HepG2 (cell line): ENCODE results near the gene VSX1. TPM values are rescaled to one million over a fixed set of nuclear protein-coding genes. Genes with fewer than 3 reads are reported as not detected.

Experiments
- NCOA2 ChIP-seq: sonication (generic); formaldehyde crosslinking; IDR thresholded peaks from 2 replicates; pipeline ENCODE4 v1.8.0; 2022; ENCODE audit warnings: inconsistent platforms
- SIX4 ChIP-seq: sonication (generic); formaldehyde crosslinking; IDR thresholded peaks from 2 replicates; pipeline ENCODE4 v1.4.0; 2020; ENCODE audit warnings: missing genetic modification reagents
- TOE1 ChIP-seq: sonication (generic); formaldehyde crosslinking; IDR thresholded peaks from 2 replicates; pipeline ENCODE4 v1.4.0; 2020; ENCODE audit warnings: mild to moderate bottlenecking, missing genetic modification reagents
- ZNF205 ChIP-seq: IDR thresholded peaks from 2 replicates; pipeline ENCODE4 v1.6.1; 2018; ENCODE audit warnings: missing biosample characterization, missing genetic modification reagents
- ZNF232 ChIP-seq: sonication (generic); formaldehyde crosslinking; IDR thresholded peaks from 2 replicates; pipeline ENCODE4 v1.4.0; 2020; ENCODE audit warnings: missing genetic modification reagents, borderline replicate concordance
- ZNF441 ChIP-seq: sonication (generic); formaldehyde crosslinking; IDR thresholded peaks from 2 replicates; pipeline ENCODE4 v1.7.0; 2021; ENCODE audit warnings: missing genetic modification reagents, borderline replicate concordance
- ZNF660 ChIP-seq: sonication (generic); formaldehyde crosslinking; IDR thresholded peaks from 2 replicates; pipeline ENCODE4 v1.5.1; 2020; ENCODE audit warnings: mild to moderate bottlenecking, low read depth, missing genetic modification reagents, borderline replicate concordance
- ZNF883 ChIP-seq: sonication (generic); formaldehyde crosslinking; IDR thresholded peaks from 2 replicates; pipeline ENCODE4 v1.5.1; 2020; ENCODE audit warnings: mild to moderate bottlenecking, missing genetic modification reagents; ENCODE audit errors: not compliant biosample characterization
- polyA plus RNA-seq, 8 experiments: library from polyadenylated mRNA; depleted of rRNA in 3 of 8; stranded (reverse) in 7 of 8; unstranded in 1 of 8; fragments of >200 nt; fragmentation: Illumina TruSeq in 4 of 8; extraction: Trizol in 4 of 8; gene quantifications; 2 replicates each; pipeline versions ENCODE4 v1.2.1 to v1.2.3, GENCODE V29; 2011 to 2016; ENCODE audit warnings: low read depth in 4 of 8, missing spikeins in 1 of 8, mixed read lengths in 1 of 8; ENCODE audit not compliant: insufficient read depth in 1 of 8
- total RNA-seq, 5 experiments: library from RNA; depleted of rRNA; stranded (reverse); fragments of >200 nt; fragmentation: Illumina TruSeq; extraction: Trizol; gene quantifications; 2 replicates each; pipeline ENCODE4 v1.2.3, GENCODE V29; 2016; ENCODE audit warnings: low read depth in 1 of 5
- TF ChIP-seq, protein P1 (sequence below): sonication (generic); formaldehyde crosslinking; IDR thresholded peaks from 2 replicates; pipeline ENCODE4 v1.4.0; 2020; ENCODE audit warnings: missing genetic modification reagents, borderline replicate concordance
- TF ChIP-seq, protein P2 (sequence below): sonication (generic); formaldehyde crosslinking; IDR thresholded peaks from 2 replicates; pipeline ENCODE4 v1.9.0; 2021; ENCODE audit warnings: missing genetic modification reagents, borderline replicate concordance
- TF ChIP-seq, protein P3 (sequence below), 2 experiments: fragments of 450-650 bp in 1 of 2; sonication (generic) in 1 of 2; formaldehyde crosslinking; IDR thresholded peaks; 2 replicates each; pipeline versions ENCODE4 v1.5.0 to v1.8.0; 2020 to 2022; ENCODE audit warnings: mild to moderate bottlenecking in 1 of 2, missing genetic modification reagents in 1 of 2
- TF ChIP-seq, protein P4 (sequence below): IDR thresholded peaks from 2 replicates; pipeline ENCODE4 v1.6.1; 2016; ENCODE audit warnings: low read depth, missing genetic modification reagents, missing compliant biosample characterization
- TF ChIP-seq, protein P5 (sequence below): IDR thresholded peaks from 2 replicates; pipeline ENCODE4 v1.6.1; 2016; ENCODE audit warnings: mild to moderate bottlenecking, missing biosample characterization, missing genetic modification reagents
- TF ChIP-seq, protein P6 (sequence below): sonication (generic); formaldehyde crosslinking; conservative IDR thresholded peaks from 2 replicates; pipeline ENCODE4 v1.4.0; 2020; ENCODE audit warnings: missing genetic modification reagents

VSX1 gene
- total and polyA plus RNA-seq, 2 of the 13 experiments (the other 11 are each of a cell fraction or from before 2014, with no cell fraction given) = 0.04 TPM; not detected in 1

DNA sequence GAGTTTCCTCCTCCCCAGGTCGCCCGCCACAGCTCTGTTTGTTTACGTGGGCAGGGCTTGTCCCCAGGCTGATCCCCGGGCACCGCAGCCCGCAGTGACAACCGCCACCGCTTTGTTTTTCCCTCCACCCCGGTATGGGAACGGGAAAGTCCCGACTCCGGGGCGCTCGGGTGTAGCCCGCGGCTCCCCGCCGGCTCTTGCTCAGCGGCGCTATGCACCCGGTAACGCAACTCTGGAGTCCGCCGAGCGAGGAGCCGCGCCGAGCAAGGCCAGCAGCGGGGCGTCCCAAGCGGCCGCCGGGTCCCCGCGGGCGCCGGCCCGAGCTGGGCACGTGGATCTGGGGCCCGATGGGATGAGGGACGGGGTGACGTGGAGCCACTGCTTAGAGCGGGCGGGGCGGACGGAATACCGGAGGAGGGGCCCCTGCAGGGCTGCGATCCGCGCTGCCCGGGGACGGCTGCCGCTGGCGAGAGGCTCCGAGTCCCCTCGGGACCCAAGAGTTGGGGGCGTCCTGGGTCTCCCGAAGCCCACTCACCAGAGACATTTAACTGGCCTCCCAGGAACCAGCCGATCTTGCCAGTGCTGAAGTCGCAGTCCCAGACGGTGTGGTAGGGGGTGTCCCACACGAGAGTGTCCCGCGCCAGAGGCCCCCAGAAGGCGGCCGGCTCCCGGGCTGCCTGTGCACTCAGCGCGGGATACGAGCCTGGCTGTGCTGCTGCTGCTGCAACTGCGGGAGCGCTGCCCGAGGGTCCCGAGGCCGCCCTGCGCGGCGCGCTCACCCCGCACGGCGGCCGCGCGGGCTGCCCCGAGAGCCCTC, 24.5 kb downstream of the VSX1 start (continued):
- TF ChIP-seq, protein P1, sequence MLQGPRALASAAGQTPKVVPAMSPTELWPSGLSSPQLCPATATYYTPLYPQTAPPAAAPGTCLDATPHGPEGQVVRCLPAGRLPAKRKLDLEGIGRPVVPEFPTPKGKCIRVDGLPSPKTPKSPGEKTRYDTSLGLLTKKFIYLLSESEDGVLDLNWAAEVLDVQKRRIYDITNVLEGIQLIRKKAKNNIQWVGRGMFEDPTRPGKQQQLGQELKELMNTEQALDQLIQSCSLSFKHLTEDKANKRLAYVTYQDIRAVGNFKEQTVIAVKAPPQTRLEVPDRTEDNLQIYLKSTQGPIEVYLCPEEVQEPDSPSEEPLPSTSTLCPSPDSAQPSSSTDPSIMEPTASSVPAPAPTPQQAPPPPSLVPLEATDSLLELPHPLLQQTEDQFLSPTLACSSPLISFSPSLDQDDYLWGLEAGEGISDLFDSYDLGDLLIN (CRISPR knock-in tag) = peak; percentile 35; the same call in 1 of the 2 replicates
- TF ChIP-seq, protein P2, sequence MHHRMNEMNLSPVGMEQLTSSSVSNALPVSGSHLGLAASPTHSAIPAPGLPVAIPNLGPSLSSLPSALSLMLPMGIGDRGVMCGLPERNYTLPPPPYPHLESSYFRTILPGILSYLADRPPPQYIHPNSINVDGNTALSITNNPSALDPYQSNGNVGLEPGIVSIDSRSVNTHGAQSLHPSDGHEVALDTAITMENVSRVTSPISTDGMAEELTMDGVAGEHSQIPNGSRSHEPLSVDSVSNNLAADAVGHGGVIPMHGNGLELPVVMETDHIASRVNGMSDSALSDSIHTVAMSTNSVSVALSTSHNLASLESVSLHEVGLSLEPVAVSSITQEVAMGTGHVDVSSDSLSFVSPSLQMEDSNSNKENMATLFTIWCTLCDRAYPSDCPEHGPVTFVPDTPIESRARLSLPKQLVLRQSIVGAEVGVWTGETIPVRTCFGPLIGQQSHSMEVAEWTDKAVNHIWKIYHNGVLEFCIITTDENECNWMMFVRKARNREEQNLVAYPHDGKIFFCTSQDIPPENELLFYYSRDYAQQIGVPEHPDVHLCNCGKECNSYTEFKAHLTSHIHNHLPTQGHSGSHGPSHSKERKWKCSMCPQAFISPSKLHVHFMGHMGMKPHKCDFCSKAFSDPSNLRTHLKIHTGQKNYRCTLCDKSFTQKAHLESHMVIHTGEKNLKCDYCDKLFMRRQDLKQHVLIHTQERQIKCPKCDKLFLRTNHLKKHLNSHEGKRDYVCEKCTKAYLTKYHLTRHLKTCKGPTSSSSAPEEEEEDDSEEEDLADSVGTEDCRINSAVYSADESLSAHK (CRISPR knock-in tag) = 0 out of 2 replicates have a peak, but pooled peaks have one; percentile 48
- TF ChIP-seq ZNF205 (CRISPR knock-in tag) (0 out of 2 replicates have a peak, but pooled peaks have one; percentile 47), TOE1 (CRISPR knock-in tag) (0 out of 2 replicates have a peak, but pooled peaks have one; percentile 32), SIX4 (no peak), NCOA2 (CRISPR knock-in tag) (0 out of 2 replicates have a peak, but pooled peaks have one; percentile 30), ZNF232 (CRISPR knock-in tag) (peak; percentile 80; the same call in 1 of the 2 replicates), ZNF883 (peak; percentile 19), ZNF441 (no peak), ZNF660 (CRISPR knock-in tag) (no peak)
- TF ChIP-seq, protein P3, sequence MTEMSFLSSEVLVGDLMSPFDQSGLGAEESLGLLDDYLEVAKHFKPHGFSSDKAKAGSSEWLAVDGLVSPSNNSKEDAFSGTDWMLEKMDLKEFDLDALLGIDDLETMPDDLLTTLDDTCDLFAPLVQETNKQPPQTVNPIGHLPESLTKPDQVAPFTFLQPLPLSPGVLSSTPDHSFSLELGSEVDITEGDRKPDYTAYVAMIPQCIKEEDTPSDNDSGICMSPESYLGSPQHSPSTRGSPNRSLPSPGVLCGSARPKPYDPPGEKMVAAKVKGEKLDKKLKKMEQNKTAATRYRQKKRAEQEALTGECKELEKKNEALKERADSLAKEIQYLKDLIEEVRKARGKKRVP (CRISPR knock-in tag; IDR thresholded peaks at IDR 0.05) = peak in 1 of 2 experiments; percentile 44; a peak in 1 of 4 replicates
- TF ChIP-seq, protein P4, sequence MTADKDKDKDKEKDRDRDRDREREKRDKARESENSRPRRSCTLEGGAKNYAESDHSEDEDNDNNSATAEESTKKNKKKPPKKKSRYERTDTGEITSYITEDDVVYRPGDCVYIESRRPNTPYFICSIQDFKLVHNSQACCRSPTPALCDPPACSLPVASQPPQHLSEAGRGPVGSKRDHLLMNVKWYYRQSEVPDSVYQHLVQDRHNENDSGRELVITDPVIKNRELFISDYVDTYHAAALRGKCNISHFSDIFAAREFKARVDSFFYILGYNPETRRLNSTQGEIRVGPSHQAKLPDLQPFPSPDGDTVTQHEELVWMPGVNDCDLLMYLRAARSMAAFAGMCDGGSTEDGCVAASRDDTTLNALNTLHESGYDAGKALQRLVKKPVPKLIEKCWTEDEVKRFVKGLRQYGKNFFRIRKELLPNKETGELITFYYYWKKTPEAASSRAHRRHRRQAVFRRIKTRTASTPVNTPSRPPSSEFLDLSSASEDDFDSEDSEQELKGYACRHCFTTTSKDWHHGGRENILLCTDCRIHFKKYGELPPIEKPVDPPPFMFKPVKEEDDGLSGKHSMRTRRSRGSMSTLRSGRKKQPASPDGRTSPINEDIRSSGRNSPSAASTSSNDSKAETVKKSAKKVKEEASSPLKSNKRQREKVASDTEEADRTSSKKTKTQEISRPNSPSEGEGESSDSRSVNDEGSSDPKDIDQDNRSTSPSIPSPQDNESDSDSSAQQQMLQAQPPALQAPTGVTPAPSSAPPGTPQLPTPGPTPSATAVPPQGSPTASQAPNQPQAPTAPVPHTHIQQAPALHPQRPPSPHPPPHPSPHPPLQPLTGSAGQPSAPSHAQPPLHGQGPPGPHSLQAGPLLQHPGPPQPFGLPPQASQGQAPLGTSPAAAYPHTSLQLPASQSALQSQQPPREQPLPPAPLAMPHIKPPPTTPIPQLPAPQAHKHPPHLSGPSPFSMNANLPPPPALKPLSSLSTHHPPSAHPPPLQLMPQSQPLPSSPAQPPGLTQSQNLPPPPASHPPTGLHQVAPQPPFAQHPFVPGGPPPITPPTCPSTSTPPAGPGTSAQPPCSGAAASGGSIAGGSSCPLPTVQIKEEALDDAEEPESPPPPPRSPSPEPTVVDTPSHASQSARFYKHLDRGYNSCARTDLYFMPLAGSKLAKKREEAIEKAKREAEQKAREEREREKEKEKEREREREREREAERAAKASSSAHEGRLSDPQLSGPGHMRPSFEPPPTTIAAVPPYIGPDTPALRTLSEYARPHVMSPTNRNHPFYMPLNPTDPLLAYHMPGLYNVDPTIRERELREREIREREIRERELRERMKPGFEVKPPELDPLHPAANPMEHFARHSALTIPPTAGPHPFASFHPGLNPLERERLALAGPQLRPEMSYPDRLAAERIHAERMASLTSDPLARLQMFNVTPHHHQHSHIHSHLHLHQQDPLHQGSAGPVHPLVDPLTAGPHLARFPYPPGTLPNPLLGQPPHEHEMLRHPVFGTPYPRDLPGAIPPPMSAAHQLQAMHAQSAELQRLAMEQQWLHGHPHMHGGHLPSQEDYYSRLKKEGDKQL (CRISPR knock-in tag) = no peak
- TF ChIP-seq, protein P5, sequence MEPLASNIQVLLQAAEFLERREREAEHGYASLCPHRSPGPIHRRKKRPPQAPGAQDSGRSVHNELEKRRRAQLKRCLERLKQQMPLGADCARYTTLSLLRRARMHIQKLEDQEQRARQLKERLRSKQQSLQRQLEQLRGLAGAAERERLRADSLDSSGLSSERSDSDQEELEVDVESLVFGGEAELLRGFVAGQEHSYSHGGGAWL (CRISPR knock-in tag) = peak; percentile 86
- TF ChIP-seq, protein P6, sequence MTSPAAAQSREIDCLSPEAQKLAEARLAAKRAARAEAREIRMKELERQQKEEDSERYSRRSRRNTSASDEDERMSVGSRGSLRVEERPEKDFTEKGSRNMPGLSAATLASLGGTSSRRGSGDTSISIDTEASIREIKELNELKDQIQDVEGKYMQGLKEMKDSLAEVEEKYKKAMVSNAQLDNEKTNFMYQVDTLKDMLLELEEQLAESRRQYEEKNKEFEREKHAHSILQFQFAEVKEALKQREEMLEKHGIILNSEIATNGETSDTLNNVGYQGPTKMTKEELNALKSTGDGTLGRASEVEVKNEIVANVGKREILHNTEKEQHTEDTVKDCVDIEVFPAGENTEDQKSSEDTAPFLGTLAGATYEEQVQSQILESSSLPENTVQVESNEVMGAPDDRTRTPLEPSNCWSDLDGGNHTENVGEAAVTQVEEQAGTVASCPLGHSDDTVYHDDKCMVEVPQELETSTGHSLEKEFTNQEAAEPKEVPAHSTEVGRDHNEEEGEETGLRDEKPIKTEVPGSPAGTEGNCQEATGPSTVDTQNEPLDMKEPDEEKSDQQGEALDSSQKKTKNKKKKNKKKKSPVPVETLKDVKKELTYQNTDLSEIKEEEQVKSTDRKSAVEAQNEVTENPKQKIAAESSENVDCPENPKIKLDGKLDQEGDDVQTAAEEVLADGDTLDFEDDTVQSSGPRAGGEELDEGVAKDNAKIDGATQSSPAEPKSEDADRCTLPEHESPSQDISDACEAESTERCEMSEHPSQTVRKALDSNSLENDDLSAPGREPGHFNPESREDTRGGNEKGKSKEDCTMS (CRISPR knock-in tag) = no peak
